GM12878 (cell line): Measurements from ENCODE around the gene DST. TPM values are rescaled to one million over a fixed set of nuclear protein-coding genes. Genes with fewer than 3 reads are reported as not detected.

Source experiments
- ATAC-seq: fragments of 200-7000 bp; cut with Tn5 transposase; 3 replicates; pipeline ENCODE4 v1.9.1; 2020; ENCODE audit warnings: mild to moderate bottlenecking, moderate library complexity
- BruUV-seq: library from RNA; stranded (reverse); fragments of 400-500 nt; replicated peaks from 2 replicates; lab custom pipeline; 2021; lab: Mats Ljungman, UMichigan
- CTCF ChIA-PET: fragments of 300-600 bp; sonication (Branson Sonifier 250); formaldehyde crosslinking; extraction: SDS; loops from one replicate; lab custom pipeline; 2021; ENCODE audit warnings: inconsistent platforms; lab: Yijun Ruan, JAX
- POLR2A ChIA-PET: fragments of 350-600 bp; formaldehyde crosslinking; extraction: SDS; loops from one replicate; lab custom pipeline; 2021; ENCODE audit warnings: inconsistent platforms; lab: Charles Lee
- RAD21 ChIA-PET: fragments of 300-600 bp; sonication (Branson Sonifier 250); formaldehyde crosslinking; loops from one replicate; lab custom pipeline; 2023; ENCODE audit warnings: antibody characterized with exemption; ENCODE audit not compliant: unreplicated experiment; lab: Charles Lee
- SMC1A ChIA-PET: fragments of 300-600 bp; sonication (Branson Sonifier 250); formaldehyde crosslinking; loops from one replicate; lab custom pipeline; 2023; ENCODE audit not compliant: unreplicated experiment, uncharacterized antibody; lab: Charles Lee
- DNase-seq: peaks from one replicate; pipeline ENCODE4 v3.0.0-alpha.2; 2011; ENCODE audit warnings: low read depth, low spot score
- FAIRE-seq: peaks from 3 replicates; lab custom pipeline; 2011; peaks lifted over from hg19 to GRCh38; lab: Jason Lieb, UNC
- H2AFZ ChIP-seq: 2 replicates; pipeline ENCODE4 v1.6.0; 2011; ENCODE audit warnings: low read depth, low read length, control low read depth; ENCODE audit not compliant: control insufficient read depth
- H3K27ac ChIP-seq: 2 replicates; pipeline ENCODE4 v1.5.1; 2011; ENCODE audit warnings: control low read depth; ENCODE audit not compliant: control insufficient read depth, insufficient read depth
- H3K27me3 ChIP-seq, 2 experiments: replicated peaks in 1 of 2; 2 replicates each; pipeline versions ENCODE4 v1.6.0 to v1.6.1; 2011; ENCODE audit warnings: low read length in 1 of 2; ENCODE audit not compliant: control insufficient read depth in 2 of 2, insufficient read depth in 2 of 2
- H3K36me3 ChIP-seq, 2 experiments: 2 replicates each; pipeline ENCODE4 v1.5.1; 2011; ENCODE audit warnings: low read length in 1 of 2; ENCODE audit not compliant: control insufficient read depth in 2 of 2, insufficient read depth in 2 of 2
- H3K4me1 ChIP-seq: 2 replicates; pipeline ENCODE4 v1.6.1; 2011; ENCODE audit warnings: mild to moderate bottlenecking, low read length, moderate library complexity, mixed read lengths; ENCODE audit not compliant: control insufficient read depth, insufficient read depth
- H3K4me2 ChIP-seq: 2 replicates; pipeline ENCODE4 v1.6.0; 2011; ENCODE audit warnings: control low read depth; ENCODE audit not compliant: control insufficient read depth, insufficient read depth
- H3K4me3 ChIP-seq: fragments of 200-600 bp; sonication (generic); 2 replicates; pipeline ENCODE4 v1.5.1; 2016
- H3K79me2 ChIP-seq: 2 replicates; pipeline ENCODE4 v1.6.0; 2011; ENCODE audit warnings: low read length; ENCODE audit not compliant: control insufficient read depth, insufficient read depth
- H3K9ac ChIP-seq: 2 replicates; pipeline ENCODE4 v1.8.0; 2011; ENCODE audit warnings: low read length, control low read depth, mixed read lengths; ENCODE audit not compliant: control insufficient read depth, insufficient read depth
- H3K9me3 ChIP-seq: replicated peaks from 3 replicates; pipeline ENCODE4 v1.5.1; 2011; ENCODE audit warnings: mild to moderate bottlenecking, low read length; ENCODE audit not compliant: control insufficient read depth, insufficient read depth
- H4K20me1 ChIP-seq: 2 replicates; pipeline ENCODE4 v1.6.0; 2011; ENCODE audit not compliant: control insufficient read depth, insufficient read depth
- CBX3 ChIP-seq: fragments of 200-600 bp; sonication (generic); IDR thresholded peaks from 2 replicates; pipeline ENCODE4 v1.6.1; 2016; ENCODE audit warnings: low read depth, borderline replicate concordance
- NR2C1 ChIP-seq: fragments of 450-650 bp; IDR thresholded peaks from 2 replicates; pipeline ENCODE4 v1.6.1; 2017; ENCODE audit warnings: antibody characterized with exemption, mild to moderate bottlenecking, moderate library complexity
- POLR2AphosphoS2 ChIP-seq: IDR thresholded peaks from 2 replicates; pipeline ENCODE4 v1.6.1; 2011; ENCODE audit warnings: low read depth, mild to moderate bottlenecking, low read length, improper control_type of control experiment, moderate library complexity
- SPI1 ChIP-seq: IDR thresholded peaks from 2 replicates; pipeline ENCODE4 v1.6.1; 2011; ENCODE audit warnings: low read depth, mild to moderate bottlenecking, low read length, moderate library complexity, borderline replicate concordance; ENCODE audit not compliant: insufficient read depth
- ZNF217 ChIP-seq: fragments of 450-650 bp; IDR thresholded peaks from 2 replicates; pipeline ENCODE4 v1.6.1; 2017; ENCODE audit warnings: antibody characterized with exemption, mild to moderate bottlenecking
- WGBS: methylation state at CpG from one replicate; pipeline ENCODE4 v1.1.6; 2016; ENCODE audit warnings: low lambda C conversion rate; ENCODE audit not compliant: insufficient replicate concordance, insufficient coverage; ENCODE audit errors: missing lambda C conversion rate; 5-methylcytosine and 5-hydroxymethylcytosine counted together
- in situ Hi-C: fragments of 300-500 bp; cut with MboI; formaldehyde crosslinking; loops from 9 replicates; pipeline ENCODE4 v1.14.3; 2018; ENCODE audit warnings: mixed read lengths
- intact Hi-C: fragments of 100-400 bp; cut with micrococcal nuclease; formaldehyde crosslinking; loops from one replicate; pipeline ENCODE4 v1.14.2; 2022; ENCODE audit not compliant: unreplicated experiment
- polyA plus RNA-seq, 11 experiments: library from polyadenylated mRNA; depleted of rRNA in 4 of 11; unstranded in 6 of 11; stranded (reverse) in 5 of 11; fragments of >200 nt; fragmentation: Nextera tagmentation in 4 of 11; fragmentation: Illumina TruSeq in 1 of 11; extraction: Ambion mirVana in 4 of 11; extraction: Trizol in 1 of 11; gene quantifications; 1 replicate in 1 of 11; 2 replicates in 10 of 11; pipeline versions ENCODE4 v1.2.1 to v1.2.3, GENCODE V29; 2011 to 2016; ENCODE audit warnings: inconsistent platforms in 2 of 11, missing spikeins in 2 of 11, low read depth in 1 of 11
- total RNA-seq, 4 experiments: library from RNA; depleted of rRNA in 3 of 4; stranded (reverse); fragments of >200 nt in 3 of 4; fragmentation: Illumina TruSeq in 1 of 4; extraction: Trizol in 1 of 4; gene quantifications; 2 replicates each; pipeline versions ENCODE4 v1.2.1 to v1.2.3, GENCODE V29; 2013 to 2021
- TF ChIP-seq, protein P1 (sequence below): fragments of 450-650 bp; IDR thresholded peaks from 2 replicates; pipeline ENCODE4 v1.6.1; 2014; ENCODE audit warnings: mild to moderate bottlenecking
- TF ChIP-seq, protein P2 (sequence below): IDR thresholded peaks from 2 replicates; pipeline ENCODE4 v1.6.1; 2011; ENCODE audit warnings: low read depth, mild to moderate bottlenecking, low read length, moderate library complexity, borderline replicate concordance; ENCODE audit errors: extremely low read depth
- TF ChIP-seq, protein P3 (sequence below): fragments of 450-650 bp; IDR thresholded peaks from 2 replicates; pipeline ENCODE4 v1.6.1; 2017; ENCODE audit warnings: mild to moderate bottlenecking, moderate library complexity

DST gene
- total and polyA plus RNA-seq, 10 of the 15 experiments (the other 5 are each of a cell fraction or from before 2014, with no cell fraction given): 32.1 to 156 (median 75.0) TPM

DNA sequence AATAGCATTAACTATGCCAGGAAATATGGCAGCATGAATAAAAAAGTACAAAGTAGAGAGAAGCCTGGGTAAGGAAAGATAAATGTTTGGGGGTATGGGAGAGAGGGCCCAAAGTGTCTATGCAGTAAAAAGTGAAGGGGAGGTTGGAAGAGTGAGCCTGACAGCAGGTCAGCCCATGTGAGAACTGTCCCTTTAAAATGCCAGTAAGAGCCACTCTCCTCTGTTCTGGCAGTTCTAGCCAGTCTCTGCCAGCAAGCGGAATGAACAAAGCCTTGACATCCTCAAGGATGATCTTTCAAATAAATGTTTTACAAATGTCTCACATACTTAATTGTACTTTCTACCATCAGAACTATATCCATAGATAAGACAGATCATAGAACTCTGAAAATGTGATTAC lies 164.5 kb downstream of the DST start:
- SMC1A ChIA-PET: no interaction called here
- intact Hi-C loops: no loop called here
- POLR2A ChIA-PET: no interaction called here
- H3K9ac ChIP-seq: no peak overlapping the region
- H3K36me3 ChIP-seq: peaks cover 0 to 41% of the 10 kb centered on the region in 2 experiments
- in situ Hi-C loops: no loop called here
- DNase-seq (no peak), FAIRE-seq (no peak), ATAC-seq (no peak)
- TF ChIP-seq, protein P1, sequence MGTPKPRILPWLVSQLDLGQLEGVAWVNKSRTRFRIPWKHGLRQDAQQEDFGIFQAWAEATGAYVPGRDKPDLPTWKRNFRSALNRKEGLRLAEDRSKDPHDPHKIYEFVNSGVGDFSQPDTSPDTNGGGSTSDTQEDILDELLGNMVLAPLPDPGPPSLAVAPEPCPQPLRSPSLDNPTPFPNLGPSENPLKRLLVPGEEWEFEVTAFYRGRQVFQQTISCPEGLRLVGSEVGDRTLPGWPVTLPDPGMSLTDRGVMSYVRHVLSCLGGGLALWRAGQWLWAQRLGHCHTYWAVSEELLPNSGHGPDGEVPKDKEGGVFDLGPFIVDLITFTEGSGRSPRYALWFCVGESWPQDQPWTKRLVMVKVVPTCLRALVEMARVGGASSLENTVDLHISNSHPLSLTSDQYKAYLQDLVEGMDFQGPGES: no peak
- no peak for TF ChIP-seq SPI1
- TF ChIP-seq, protein P2, sequence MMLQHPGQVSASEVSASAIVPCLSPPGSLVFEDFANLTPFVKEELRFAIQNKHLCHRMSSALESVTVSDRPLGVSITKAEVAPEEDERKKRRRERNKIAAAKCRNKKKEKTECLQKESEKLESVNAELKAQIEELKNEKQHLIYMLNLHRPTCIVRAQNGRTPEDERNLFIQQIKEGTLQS: no peak
- TF ChIP-seq POLR2AphosphoS2: no peak
- no peak for TF ChIP-seq ZNF217
- no peak for TF ChIP-seq CBX3
- TF ChIP-seq NR2C1: no peak
- TF ChIP-seq, protein P3, sequence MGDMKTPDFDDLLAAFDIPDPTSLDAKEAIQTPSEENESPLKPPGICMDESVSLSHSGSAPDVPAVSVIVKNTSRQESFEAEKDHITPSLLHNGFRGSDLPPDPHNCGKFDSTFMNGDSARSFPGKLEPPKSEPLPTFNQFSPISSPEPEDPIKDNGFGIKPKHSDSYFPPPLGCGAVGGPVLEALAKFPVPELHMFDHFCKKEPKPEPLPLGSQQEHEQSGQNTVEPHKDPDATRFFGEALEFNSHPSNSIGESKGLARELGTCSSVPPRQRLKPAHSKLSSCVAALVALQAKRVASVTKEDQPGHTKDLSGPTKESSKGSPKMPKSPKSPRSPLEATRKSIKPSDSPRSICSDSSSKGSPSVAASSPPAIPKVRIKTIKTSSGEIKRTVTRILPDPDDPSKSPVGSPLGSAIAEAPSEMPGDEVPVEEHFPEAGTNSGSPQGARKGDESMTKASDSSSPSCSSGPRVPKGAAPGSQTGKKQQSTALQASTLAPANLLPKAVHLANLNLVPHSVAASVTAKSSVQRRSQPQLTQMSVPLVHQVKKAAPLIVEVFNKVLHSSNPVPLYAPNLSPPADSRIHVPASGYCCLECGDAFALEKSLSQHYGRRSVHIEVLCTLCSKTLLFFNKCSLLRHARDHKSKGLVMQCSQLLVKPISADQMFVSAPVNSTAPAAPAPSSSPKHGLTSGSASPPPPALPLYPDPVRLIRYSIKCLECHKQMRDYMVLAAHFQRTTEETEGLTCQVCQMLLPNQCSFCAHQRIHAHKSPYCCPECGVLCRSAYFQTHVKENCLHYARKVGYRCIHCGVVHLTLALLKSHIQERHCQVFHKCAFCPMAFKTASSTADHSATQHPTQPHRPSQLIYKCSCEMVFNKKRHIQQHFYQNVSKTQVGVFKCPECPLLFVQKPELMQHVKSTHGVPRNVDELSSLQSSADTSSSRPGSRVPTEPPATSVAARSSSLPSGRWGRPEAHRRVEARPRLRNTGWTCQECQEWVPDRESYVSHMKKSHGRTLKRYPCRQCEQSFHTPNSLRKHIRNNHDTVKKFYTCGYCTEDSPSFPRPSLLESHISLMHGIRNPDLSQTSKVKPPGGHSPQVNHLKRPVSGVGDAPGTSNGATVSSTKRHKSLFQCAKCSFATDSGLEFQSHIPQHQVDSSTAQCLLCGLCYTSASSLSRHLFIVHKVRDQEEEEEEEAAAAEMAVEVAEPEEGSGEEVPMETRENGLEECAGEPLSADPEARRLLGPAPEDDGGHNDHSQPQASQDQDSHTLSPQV: no peak
- RAD21 ChIA-PET: no interaction called here
- no peak overlapping the region for H2AFZ ChIP-seq
- CTCF ChIA-PET: no interaction called here
- no peaks in the 10 kb centered on the region for H3K4me1 ChIP-seq
- H3K27ac ChIP-seq: no peak overlapping the region
- no peaks in the 10 kb centered on the region for H3K27me3 ChIP-seq
- no TSS peak for BruUV-seq
- peaks cover 3% of the 10 kb centered on the region; the same call in 2 of the 3 replicates for H3K9me3 ChIP-seq
- no peaks in the 10 kb centered on the region for H3K79me2 ChIP-seq
- H3K4me2 ChIP-seq: no peak overlapping the region
- H3K4me3 ChIP-seq: no peak overlapping the region
- 92% methylated on average over 1 of the region's 1 CpG for WGBS
- H4K20me1 ChIP-seq: no peaks in the 10 kb centered on the region
